HG02970 (cell line): ENCODE data around the gene ISOC2.

ENCODE experiments used
- ATAC-seq: cut with Tn5 transposase; IDR thresholded peaks from one replicate; pipeline ENCODE4 v1.9.1; 2021; ENCODE audit warnings: mild to moderate bottlenecking, moderate library complexity, moderate number of reproducible peaks; ENCODE audit not compliant: unreplicated experiment, low FRiP score

ISOC2 gene

DNA sequence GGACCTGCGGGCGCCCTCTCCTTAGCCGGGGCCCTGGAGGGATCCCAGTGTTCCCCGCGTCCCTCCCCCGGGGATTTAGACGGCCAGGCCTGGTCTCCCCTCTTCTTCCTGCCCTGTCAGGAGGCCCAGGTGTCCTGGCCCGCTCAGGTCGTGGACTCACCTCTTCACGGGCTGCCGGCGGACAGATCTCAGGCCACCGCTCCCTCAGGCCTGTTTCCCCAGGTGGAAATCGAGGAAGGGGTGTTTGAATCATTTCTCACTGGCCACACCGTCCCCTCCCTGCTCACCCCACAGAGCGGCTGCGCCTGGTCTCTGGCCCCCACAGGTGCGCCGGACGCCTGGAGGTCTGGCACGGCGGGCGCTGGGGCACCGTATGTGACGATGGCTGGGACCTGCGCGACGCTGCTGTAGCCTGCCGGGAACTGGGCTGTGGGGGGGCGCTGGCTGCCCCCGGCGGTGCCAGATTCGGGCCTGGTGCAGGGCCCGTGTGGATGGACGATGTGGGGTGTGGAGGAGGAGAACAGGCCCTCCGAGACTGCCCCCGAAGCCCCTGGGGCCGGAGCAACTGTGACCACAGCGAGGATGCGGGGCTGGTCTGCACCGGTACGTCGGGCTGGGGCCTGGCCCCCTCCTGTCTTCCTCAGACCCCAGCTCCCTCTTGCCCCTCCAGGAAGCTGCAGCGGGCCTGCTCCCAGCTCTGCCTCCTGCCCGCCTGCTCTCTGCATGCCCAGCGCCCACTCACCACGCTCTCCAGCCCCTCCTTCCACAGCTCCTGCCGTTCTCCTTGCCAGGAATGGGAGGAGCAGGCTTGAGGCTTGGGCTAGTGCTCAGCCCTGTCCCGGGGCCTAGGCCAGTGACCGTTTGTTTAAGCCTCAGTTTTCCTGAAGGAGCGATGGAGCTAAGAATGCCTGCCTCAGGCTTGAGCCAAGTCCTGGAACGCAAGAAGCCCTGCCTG lies 29.3 kb upstream of the ISOC2 start:
- ATAC-seq, result no peak

DNA sequence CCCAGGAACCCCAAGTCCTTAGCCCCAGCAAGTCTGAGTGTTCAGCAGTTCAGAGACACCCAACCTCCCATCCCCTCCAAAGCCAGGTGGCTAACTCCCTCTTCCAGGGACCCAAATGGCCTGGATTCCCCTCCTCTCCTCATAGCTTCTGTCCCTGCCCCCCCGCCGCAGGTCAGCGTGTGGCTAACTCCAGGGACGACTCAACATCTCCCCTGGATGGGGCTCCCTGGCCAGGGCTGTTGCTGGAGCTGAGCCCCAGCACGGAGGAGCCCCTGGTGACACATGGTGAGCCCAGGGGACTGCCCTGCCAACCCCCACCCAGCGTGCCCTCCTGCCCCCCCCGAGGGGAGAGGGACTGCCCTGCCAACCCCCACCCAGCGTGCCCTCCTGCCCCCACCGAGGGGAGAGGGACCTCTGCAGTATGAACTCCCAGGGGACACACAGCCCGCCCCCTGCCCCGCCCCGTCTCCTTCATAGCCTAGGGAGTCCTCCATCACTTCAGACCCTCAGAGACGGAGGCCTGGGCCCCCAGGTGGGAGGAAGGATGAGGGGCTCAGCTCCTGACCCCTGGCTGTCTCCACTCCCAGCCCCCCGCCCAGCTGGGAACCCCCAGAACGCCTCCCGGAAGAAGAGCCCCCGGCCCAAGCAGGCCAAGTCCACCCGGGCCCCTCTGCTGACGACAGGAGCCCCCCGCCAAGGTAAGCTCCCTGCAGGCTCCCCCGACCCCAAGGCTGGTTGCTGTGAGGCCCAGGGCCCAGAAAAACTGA lies 28.5 kb upstream of the ISOC2 start:
- no peak for ATAC-seq

DNA sequence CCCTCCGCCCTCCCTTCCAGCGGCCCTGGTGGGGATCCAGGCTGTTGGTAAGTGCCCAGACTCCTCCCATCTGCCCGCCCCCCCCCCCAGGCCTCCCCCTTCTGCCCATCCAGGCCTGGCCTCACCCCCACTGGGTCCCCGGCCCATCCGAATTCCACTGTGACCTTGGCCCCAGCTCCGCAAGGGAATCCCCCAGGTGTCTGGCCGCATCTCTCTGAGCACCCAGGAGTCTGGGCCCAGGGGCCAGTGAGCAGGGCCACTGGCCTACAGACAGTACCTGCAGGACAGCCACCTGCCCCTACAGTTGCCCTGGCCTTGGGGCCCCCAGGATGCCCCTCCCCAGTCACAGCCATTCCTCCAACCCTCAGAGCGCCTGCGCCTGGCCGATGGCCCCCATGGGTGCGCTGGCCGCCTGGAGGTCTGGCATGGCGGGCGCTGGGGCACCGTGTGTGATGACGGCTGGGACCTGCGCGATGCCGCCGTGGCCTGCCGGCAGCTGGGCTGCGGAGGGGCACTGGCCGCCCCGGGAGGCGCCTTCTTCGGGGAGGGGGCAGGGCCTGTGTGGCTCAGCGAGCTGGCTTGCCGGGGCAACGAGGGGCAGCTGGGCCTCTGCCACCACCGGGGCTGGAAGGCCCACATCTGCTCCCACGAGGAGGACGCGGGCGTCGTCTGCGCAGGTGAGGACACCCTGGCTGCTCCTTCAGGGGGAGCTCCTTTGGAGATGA lies 27.7 kb upstream of the ISOC2 start:
- ATAC-seq, result no peak

DNA sequence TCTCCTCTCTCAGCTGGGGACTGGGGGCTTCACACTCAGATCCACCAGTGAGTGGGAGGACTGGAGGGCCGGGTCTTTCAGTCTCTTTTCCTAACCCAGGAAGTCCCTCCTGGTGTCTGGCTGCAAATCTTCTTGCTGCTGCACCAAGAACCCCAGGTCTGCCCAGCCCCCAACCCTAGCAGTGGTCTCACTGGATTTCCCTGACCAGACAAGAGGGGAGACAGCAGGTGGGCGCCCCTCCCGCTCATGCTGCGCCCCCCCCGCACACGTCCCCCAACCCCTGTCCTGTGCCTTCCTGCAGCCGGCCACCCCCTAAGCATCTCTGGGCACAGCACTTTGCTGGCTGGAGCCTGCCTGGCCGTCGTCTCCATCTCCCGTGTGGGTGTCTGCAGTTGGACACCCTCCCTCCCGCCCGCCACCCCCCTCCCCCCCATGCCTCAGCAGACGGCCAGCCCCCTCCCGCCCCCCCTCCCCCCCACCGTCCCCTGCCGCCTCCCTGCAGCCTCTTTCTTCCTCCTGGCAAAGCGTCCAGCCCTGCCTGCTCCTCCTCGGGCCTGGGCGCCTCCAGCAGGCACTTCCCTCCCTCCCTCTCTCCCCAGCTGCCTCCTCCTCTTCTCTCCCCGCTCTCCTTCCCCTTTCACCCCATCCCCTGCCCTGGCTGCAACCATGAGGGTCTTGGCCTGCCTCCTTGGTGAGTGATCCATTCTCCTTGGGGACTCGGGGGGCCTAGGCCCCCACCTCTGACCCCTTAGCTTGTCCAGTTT lies 26.7 kb upstream of the ISOC2 start, which contains the start of gene SSC5D:
TSS of gene SSC5D (plus strand) at position 513 of the 764 bp plus-strand sequence. CDS start at position 667, 154 bp downstream.
- ATAC-seq, result no peak

DNA sequence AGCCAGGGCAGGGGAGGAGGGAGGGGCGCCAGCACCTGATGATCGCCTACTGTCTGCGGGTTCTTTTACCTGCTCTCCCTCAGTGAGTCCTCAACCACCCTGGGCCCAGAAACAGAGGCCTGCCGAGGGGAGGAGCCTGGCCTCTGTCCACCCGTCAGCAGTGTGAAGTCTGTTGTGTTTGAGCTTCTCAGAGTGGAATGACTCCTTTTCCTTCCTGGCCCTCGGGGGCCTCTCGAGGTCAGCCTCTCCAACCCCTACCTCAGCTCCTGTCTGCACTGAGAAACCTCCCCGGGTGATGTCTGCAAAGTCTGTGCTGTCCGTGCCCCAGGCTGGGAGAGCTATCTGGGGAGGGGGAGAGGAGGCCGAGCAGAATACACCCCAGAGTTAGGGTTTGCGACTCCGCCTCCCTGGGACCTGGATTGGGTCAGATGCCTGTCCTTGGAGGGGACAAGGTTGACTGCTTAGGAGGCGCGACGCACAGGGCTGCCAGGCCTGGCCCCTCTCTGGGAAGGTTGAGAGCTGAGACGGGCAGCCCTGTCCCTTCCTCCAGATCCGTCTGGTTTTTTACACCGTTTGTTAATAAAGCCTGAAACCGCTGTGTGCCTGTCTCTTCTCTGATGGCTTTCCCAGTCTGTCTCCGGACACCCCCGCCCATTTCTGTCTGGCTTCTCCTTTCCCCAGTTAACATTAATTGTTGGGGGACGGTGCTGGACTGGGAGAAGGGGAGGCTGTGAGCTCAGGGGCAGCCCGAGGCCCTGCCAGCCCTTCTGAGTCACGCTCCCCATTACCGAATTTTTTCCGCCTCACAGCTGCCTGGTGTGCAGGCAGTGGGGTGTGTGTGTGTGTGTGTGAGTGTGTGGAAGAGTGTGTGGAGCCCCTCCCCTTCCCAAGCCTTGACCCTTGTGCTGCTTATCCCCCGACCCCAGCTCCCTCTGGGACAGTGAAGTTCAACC lies 25.8 kb upstream of the ISOC2 start:
- no peak for ATAC-seq

DNA sequence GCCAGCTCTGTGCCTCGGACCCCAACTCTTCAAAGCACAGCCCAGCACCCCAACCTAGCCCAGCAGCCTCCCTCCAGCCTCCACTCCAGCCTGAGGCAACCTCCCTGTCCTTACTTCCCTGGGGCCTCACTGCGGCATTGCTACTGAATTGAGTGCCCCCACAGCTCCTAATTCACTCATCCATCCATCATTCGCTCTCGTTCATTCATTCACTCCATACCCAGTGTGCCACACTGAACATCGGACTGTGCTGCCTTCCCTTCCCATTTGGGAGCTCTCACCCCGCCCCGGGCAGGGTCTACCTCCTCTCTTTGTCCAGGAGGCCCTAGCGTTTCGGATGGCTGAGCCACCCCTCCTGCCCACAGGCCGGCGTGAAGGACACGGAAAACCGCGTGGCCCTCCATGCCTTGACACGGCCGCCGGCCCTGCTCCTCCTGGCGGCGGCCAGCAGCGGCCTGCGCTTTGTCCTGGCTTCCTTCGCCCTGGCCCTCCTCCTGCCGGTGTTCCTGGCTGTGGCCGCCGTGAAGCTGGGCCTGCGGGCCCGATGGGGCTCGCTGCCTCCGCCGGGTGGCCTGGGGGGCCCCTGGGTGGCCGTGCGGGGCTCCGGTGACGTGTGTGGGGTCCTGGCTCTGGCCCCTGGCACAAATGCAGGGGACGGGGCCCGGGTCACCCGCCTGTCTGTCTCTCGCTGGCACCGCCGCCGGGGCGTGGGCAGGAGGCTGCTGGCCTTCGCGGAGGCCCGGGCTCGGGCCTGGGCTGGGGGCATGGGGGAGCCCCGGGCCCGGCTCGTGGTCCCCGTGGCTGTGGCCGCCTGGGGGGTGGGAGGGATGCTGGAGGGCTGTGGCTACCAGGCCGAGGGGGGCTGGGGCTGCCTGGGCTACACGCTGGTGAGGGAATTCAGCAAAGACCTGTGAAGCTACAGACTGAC lies 24.9 kb upstream of the ISOC2 start:
- no peak for ATAC-seq

DNA sequence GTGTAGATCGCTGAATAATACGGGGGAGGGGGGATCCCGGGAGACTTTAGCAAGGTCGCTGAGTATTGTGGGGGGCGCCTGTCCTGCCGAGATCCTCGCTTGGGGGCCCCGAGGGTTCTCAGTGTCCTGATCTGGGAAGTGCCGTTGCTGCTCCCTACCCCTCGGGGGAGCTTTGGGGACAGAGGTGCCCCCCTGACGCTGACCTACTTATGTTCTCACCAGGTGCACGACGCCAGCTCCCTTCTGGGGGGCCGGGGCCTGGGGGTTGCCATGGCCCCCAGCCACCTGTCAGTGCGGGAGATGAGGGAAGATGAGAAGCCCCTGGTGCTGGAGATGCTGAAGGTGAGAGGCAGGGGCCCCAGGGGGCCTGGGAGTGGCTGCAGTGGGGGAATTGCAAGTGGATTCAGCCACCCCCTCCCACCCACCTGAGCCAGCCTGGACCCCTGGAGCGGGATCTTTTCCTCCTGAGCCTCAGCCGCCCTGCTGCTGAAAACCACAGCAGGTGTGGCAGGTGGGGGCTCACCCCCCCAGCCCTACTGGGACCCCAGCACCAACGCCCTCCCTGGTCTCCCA lies 24.1 kb upstream of the ISOC2 start:
- no peak for ATAC-seq

DNA sequence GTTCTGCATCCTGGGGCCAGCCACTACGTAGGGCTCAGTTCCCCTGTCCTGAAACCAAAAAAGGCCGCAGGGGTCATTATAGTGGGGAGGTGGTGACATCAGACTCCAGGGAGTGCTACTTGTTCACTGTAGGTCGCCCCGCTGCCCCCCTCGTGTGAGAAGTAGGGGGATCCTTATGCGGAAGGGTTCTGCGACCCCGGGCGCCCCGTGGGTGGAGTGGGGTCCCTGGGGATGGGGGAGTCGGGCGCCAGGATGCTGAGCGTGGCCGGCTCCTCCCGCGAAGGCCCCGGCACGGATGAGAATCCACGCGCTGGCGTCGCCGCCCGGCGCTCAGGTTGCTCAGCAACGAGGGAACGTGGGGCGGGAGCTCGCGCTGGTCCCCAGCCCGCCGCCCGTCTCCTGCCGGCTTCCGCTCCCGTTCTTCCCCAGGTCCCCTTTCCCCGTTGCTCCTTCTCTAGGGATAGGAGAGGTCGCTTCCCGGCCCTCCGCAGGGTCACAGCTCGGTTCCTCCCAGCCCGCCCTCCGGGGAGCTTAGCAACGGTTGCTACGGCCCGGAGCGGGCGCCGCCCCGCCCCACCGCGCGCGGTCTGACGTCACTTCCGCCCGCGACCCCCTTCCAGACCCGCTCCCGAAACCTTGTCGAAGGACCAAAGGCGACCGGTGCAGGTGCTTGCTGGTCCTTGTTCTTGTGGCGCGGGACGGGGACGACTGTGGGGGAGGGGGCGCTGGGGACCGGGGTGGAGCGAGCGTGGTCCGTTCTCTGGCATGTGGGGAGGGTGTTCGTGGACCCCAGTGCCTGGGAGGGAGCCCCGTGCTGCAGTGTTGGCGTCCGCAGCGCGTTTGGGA lies 23.4 kb upstream of the ISOC2 start, which contains the start of gene NAT14:
TSS of gene NAT14 (plus strand) at position 596 of the 846 bp plus-strand sequence. CDS start 521 bp downstream, outside the sequence.
- no peak for ATAC-seq

DNA sequence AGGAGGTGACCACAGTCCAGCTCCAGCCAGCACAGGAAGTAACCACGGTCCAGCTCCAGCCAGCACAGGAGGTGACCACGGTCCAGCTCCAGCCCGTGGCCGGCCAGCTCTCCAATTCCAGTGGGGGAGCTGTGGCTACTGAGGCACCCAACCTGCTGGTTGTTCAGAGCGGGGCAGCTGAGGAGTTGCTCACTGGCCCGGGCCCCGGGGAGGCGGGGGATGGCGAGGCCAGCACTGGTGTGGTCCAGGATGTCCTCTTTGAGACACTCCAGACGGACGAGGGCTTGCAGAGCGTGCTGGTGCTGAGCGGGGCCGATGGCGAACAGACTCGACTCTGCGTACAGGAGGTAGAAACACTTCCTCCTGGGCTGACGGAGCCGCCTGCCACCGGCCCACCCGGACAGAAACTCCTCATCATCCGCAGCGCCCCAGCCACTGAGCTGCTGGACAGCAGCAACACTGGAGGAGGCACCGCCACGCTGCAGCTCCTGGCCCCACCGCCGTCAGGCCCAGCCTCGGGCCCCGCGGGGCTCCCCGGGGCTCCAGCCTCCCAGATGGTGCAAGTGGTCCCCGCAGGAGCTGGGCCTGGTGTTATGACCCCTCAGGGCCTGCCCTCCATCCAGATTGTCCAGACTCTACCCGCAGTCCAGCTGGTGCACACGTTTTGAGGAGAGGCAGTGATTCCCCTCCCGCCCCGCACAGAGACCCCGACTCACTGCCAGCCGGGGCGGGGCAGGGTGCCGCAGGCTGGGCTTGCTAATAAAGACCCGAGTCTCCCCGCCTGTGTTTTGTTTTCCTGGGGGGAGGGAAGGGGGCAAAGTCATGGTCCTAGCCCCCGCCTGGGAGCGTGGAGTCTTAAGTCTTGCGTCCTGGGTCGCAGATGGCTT lies 22.5 kb upstream of the ISOC2 start:
- no peak for ATAC-seq

DNA sequence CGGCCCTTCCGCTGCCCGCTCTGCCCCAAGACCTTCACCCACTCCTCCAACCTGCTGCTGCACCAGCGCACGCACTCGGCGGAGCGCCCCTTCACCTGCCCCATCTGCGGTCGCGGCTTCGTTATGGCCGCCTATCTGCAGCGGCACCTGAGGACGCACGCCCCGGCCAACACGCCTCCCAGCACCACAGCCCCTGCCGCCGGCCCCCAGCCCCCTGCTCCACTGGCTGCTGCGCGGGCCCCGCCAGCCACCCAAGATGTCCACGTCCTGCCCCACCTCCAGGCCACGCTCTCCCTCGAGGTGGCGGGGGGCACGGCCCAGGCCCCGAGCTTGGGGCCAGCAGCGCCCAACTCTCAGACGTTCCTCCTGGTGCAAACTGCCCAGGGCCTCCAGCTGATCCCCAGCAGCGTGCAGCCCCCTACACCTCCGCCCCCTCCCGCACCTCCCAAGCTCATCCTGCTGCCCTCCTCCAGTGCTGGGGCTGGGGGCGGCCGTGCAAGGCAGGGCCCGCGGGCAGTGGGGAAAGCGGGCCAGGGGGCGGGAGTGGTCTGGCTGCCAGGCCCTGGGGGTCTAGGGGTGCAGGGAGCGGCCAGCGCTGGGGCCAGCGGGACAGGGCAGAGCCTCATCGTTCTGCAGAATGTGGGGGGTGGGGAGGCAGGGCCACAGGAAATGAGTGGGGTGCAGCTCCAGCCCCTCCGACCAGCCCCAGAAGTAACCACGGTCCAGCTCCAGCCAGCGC lies 21.7 kb upstream of the ISOC2 start:
- no peak for ATAC-seq

DNA sequence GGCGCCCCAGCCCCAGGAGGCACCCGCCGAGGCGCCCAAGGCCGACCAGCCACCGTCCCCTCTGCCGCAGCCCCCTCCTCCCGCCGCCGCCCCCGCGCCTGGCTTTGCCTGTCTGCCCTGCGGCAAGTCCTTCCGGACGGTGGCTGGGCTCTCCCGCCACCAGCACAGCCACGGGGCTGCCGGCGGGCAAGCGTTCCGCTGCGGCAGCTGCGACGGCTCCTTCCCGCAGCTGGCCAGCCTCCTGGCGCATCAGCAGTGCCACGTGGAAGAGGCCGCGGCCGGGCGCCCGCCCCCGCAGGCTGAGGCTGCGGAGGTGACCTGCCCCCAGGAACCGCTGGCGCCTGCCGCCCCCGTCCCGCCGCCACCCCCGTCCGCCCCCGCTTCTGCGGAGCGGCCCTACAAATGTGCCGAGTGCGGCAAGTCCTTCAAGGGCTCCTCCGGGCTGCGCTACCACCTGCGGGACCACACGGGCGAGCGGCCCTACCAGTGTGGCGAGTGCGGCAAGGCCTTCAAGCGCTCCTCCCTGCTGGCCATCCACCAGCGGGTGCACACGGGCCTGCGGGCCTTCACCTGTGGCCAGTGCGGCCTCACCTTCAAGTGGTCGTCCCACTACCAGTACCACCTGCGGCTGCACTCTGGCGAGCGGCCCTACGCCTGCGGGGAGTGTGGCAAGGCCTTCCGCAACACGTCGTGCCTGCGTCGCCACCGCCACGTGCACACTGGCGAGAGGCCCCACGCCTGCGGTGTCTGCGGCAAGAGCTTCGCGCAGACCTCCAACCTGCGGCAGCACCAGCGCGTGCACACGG lies 20.9 kb upstream of the ISOC2 start:
- no peak for ATAC-seq

DNA sequence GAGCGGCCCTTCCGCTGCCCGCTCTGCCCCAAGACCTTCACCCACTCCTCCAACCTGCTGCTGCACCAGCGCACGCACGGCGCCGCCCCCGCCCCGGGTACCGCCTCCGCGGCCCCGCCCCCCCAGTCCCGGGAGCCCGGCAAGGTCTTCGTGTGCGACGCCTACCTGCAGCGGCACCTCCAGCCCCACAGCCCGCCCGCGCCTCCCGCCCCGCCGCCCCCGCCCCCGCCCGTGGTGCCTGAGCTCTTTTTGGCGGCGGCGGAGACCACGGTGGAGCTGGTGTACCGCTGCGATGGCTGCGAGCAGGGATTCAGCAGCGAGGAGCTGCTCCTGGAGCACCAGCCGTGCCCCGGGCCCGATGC lies 20.3 kb upstream of the ISOC2 start:
- ATAC-seq, result no peak

DNA sequence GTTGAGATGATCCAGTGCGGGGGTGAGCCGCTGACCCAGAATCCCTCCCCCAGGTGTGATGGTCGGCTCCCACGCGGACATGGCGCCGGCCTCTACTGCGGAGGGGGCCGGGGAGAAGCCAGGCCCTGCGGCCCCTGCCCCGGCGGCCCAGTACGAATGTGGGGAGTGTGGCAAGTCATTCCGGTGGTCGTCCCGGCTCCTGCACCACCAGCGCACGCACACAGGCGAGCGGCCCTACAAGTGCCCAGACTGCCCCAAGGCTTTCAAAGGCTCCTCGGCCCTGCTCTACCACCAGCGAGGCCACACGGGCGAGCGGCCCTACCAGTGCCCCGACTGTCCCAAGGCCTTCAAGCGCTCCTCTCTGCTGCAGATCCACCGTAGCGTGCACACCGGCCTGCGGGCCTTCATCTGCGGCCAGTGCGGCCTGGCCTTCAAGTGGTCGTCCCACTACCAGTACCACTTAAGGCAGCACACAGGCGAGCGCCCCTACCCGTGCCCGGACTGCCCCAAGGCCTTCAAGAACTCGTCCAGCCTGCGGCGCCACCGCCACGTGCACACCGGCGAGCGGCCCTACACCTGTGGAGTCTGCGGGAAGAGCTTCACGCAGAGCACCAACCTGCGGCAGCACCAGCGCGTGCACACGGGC lies 19.8 kb upstream of the ISOC2 start:
- ATAC-seq, result no peak
